GM18505 (cell line): ENCODE results near the gene HNF4A.
"Not testable (repeated sequence)": the region's sequence is repeated elsewhere in the genome, so short reads cannot be mapped to it uniquely, and the experiment has no call there.

Experiments used
- ATAC-seq: cut with Tn5 transposase; IDR thresholded peaks from one replicate; pipeline ENCODE4 v1.9.1; 2021; ENCODE audit not compliant: unreplicated experiment
- POLR2A ChIP-seq: IDR thresholded peaks from 4 replicates; pipeline ENCODE4 v1.6.1; 2011; ENCODE audit warnings: borderline replicate concordance; ENCODE audit not compliant: insufficient read depth, insufficient read length; ENCODE audit errors: extremely low read depth

The HNF4A gene

DNA sequence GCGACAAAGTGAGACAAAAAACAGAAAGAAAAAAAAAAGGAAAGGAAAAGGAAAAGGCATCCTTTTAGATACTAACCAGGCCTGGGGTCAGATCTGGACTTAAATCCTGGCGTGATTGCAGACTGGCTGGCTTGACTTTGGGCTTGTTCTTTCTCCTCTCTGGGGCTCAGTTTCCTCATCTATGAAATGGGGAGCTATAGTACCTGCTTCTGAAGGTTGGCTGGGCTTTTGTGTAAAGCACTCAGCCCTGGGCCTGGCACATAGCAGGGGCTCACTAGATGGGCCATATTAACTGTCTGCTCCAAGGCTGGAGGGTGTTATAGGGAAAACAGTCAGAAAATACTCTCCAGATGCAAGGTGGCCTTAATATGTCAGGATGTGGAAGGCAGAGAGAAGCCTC lies 19.8 kb upstream of the HNF4A start:
- no peak for ATAC-seq
- no peak for TF ChIP-seq POLR2A

DNA sequence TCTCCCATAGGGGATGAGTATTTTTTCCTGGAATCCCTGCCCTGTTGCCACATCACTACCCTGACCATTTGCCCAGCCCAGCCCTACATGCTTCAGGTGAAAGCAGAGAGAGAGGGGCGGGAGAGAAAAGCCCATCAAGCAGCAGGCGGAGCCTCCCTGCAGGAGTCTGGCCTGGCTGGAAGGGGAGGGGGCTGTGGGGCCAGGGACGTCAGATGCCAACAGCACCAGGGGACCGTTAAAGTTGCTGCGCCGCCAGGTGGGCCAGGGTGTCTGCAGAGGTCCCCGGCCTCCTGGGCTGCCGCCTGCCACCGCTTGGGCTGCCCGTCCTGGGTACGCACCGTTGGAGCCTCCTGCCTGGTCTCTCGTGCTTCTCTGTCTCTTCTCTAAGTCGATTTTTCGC lies 19.4 kb upstream of the HNF4A start:
- no peak for ATAC-seq
- TF ChIP-seq POLR2A: no peak

DNA sequence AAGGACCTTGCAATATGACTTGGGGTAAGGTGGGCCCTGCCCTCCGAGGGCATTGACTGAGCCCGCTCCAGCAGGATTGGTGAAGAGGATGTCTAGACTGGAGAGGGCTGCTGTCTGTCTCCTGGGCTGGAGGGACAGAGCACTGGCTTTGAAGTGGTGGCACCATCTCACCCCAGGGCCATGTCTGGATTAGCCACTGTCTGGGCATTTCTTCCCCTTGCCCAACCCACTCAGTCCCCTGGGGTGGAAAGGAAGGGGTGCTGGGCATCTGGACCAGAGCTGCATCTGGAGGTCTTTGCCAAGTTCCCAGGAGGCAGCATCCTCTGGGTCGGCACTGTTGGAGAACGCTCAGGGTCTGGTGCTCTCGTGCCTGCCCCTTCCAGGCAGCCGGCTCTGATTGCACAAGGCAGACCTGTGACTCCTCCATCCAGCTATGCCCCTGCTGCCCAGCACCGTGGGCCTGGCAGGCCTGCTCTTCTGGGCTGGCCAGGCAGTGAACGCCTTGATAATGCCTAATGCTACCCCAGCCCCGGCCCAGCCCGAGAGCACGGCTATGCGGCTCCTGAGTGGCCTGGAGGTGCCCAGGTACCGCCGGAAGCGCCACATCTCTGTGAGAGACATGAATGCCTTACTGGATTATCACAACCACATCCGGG lies 18.6 kb upstream of the HNF4A start, which contains the start of gene R3HDML:
R3HDML (plus strand) TSS at position 319 of the 656 bp plus-strand sequence; CDS start at position 434, 115 bp downstream.
- ATAC-seq: no peak
- TF ChIP-seq POLR2A: no peak

DNA sequence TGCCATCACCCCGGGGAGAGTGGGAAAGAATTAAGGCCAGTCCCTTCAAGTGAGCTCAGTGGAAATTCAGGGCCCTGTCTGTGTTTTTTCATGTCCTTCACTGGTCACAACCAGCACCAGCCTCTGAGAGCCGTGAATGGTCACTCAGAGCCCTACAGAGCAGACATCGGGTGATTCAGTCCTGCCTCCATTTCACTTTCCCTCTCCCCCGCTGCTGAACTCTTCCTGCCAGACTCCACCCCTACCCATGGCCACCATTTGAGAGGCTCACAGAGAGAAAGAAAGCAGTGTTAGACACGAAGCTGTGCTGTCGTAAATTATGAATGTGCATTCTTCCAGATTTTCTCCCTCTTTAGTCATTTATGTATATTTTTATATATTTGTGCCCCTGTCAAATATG lies 13.3 kb upstream of the HNF4A start:
- no peak for TF ChIP-seq POLR2A
- ATAC-seq: no peak

DNA sequence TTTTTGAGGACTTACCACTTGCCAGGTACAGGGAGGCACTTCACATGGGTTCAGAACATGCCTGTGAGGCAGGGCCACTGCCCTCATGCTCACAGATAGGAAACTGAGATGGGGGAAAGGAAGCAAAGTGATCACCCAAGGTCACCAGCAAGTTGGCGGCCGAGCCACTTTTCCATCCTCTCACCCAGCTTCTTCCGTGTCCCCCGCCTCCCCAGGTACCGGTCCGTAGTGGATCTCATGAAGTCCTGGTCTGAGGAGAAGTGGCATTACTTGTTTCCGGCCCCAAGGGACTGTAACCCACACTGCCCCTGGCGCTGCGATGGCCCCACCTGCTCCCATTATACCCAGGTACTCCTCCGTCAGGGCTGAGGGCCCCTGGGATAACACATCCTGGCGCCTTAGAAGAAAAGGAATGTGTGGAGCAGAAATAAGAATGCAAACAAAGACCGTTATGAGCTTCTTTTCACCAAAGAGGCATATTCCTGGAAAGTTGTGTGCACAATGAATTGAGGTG lies 12.3 kb upstream of the HNF4A start:
- TF ChIP-seq POLR2A: no peak
- no peak for ATAC-seq

DNA sequence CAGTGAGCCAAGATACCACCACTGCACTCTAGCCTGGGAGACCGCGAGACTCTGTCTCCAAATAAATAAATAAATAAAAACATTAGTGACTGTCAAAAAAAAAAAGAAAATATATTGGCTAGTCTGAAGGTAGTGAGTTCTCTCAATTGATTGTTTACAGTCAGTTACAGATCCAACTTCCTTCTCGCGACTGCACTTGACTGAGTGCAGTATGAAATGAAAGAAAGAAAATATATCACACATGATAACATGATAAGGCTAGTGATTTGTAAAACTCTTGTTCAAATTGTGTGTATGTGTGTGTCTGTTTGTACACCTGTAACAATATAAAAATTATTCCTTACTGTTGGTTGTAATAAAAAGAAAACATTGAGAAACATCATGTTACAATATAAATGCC lies 10.8 kb upstream of the HNF4A start:
- no peak for ATAC-seq
- no peak for TF ChIP-seq POLR2A

DNA sequence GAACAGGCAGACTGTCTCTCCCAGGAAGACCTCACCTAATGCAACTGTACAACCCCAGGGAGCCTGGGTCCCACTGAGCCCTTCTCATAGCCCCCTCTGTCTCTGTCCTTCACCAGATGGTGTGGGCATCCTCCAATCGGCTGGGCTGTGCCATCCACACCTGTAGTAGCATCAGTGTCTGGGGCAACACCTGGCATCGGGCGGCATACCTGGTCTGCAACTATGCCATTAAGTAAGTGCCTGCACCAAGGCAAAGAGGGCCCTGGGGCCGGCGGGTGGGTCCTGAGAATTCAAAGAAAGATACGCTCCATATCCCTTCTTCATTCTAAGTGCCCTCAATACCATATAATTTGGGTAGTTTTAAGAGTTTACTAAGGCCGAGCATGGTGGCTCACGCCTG lies 10.4 kb upstream of the HNF4A start:
- TF ChIP-seq POLR2A: no peak
- no peak for ATAC-seq

DNA sequence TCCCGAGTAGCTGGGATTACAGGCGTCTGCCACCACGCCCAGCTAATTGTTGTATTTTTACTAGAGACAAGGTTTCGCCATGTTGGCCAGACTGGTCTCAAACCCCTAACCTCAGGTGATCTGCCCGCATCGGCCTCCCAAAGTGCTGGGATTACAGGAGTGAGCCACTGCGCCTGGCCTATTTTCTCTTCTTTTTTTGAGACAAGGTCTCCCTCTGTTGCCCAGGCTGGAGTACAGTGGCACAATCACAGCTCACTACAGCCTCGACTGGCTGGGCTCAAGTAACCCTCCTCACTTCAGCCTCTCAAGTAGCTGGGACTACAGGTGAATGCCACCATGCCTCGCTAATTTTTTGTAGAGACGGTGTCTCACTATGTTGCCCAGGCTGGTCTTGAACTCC lies 9.6 kb upstream of the HNF4A start:
- not testable (repeated sequence) for ATAC-seq

DNA sequence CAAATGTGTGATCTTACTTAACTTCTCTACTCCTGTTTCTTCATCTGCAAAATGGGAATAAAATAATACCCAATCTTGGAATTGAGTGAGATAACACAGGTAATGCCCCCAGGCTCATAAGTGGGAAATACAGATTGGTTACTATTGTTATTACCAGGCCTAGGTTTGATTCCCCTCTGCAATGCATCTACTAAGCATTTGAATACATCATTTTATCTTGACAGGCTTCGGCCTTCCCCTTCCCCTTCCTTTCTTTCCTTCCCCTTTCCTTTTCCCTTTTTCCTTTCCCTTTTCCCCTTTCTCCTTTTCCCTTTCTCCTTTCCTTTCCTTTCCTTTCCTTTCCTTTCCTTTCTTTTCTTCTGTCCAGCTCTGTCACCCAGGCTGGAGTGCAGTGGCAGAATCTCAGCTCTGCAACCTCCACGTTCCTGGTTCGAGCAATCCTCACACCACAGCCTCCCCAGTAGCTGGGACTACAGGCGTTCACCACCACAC lies 7.3 kb upstream of the HNF4A start:
- ATAC-seq: no peak
- no peak for TF ChIP-seq POLR2A

DNA sequence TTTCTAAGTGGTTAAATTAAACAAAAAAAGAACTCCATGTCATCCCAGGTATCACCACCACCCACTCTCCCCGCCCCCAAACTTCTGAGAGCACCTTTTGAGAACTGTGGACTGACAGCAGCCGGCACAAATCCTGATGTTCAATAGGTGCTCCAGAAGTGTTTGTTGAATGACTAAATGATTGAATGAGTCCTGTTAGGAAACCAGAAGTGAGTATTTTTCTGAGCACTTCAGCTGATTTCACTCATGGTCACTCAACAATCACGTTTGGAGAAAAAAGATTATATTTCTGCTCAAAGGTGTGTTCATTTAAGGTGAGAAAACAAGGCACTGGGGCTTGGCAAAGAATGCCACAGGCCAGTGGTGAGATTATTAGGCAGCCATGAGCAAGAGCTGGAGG lies 6.2 kb upstream of the HNF4A start:
- ATAC-seq: no peak
- no peak for TF ChIP-seq POLR2A

DNA sequence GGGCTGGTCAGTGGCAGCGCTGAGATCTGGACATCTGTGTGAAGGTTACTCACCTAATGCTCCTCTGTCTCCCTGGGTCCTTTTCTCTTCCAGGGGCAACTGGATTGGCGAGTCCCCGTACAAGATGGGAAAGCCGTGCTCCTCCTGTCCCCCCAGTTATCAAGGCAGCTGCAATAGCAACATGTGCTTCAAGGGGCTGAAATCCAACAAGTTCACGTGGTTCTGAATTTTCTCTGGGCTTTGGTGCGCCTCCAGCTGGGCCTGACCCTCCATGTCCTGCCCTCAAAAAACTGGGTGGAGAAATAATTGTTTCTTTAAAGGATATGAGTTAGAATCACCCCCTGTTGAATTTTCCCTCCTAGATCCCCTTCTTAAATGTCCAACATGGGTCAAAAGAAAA lies 4.9 kb upstream of the HNF4A start:
- ATAC-seq: no peak
- no peak for TF ChIP-seq POLR2A

DNA sequence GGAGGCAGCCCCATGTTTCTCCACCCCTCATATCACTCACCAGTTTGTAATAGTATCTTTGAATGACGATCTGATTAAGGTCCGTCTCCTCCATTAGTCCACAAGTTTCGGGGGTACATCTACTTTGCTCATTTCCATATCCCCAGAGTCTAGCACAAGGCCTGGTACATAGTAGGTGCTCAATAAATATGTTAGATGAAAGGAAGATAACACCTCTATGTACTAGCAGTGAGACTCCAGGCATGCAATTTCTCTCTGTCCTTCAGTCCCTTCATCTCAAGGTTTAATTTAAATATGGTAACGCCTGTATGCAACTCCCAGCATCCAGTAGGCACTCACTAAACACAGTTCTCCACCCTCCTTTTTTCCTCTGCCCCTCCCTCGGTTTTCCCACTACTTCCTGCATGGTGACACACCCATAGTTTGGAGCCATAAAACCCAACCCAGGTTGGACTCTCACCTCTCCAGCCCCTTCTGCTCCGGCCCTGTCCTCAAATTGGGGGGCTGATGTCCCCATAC lies 461 bp upstream of the HNF4A start:
- TF ChIP-seq POLR2A: no peak
- no peak for ATAC-seq

DNA sequence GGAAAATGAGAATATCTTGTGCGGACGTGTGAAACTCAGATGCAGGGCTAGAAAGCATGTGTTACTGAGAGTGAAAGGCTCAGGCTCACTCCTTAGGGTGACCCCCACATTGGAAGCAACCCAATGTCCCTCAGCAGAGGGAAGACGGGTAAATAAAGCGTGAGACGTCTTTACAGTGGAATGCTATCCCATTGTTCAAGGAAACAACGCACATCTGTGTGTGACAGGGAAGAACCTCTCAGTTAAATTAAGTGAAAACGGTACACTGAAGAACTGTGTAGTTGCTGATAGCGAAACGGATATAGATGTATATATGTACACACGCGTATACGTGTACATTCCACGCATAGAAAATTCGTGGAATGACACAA lies 839 bp downstream of the HNF4A start:
- no peak for TF ChIP-seq POLR2A
- ATAC-seq: no peak

DNA sequence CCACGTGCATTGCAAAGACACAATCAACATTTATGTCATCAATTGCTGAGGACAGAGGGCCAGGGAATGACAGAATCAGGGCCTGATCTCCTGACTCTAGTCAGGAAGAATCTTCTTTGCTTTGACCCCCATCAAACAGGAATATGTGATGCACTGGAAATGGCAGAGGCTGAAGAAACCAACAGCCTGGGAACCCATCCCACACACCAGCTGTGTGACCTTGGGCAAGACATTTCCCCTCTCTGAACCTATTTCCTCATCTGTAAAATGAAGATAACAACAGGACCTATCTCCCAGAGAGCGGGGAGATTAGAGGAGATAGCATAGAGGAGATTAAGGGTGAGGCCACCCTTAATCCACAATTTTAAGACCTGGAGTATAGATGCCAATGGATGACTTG lies 1.5 kb downstream of the HNF4A start:
- TF ChIP-seq POLR2A: no peak
- no peak for ATAC-seq
